ENCODE data around the gene MTFR1L. TPM values are rescaled to one million over a fixed set of nuclear protein-coding genes. Genes with fewer than 3 reads are reported as not detected.

Gene MTFR1L
- total RNA-seq, 4 donors from 2014 or later: 75.7 to 109 (median 99.2) TPM

- intact Hi-C loops (cut with DNase I): loop anchor here (10.0 kb wide), 2 partner anchors 386 to 576 kb away; partner anchors contain the start of genes RHCE and SYF2
- Histone ChIP-seq H3K36me3 (peaks cover 24 to 31% of the 10 kb centered on the region in 2 donors), H3K27me3 (no peaks in the 10 kb centered on the region), H3K4me3 (replicated peaks in 1 of 3) (no peak overlapping the region), H3K9me3 (no peaks in the 10 kb centered on the region), H3K27ac (no peak overlapping the region), H3K4me1 (peaks cover 3 to 29% of the 10 kb centered on the region in 2 donors)
- DNase-seq: peak; percentile 66 to 69
- 33 to 45% methylated on average over 15 to 18 of the region's 21 CpGs for WGBS, 2 donors
- no peak for TF ChIP-seq POLR2A (IDR thresholded peaks at IDR 0.05)
- TF ChIP-seq CTCF (IDR thresholded peaks at IDR 0.05): peak; percentile 72 to 95 (median 90)
Measured at GRCh38 chr1:25810341-25811299, 9.1 kb upstream of the MTFR1L start.

- TF ChIP-seq POLR2A (IDR thresholded peaks at IDR 0.05): no peak
- TF ChIP-seq CTCF (IDR thresholded peaks at IDR 0.05): no peak
- 82 to 93% methylated on average over 4 to 9 of the region's 13 CpGs for WGBS, 2 donors
- intact Hi-C loops (cut with DNase I): loop anchor here (10.0 kb wide), 2 partner anchors 387 to 577 kb away; partner anchors contain the start of genes RHCE and SYF2
Measured at GRCh38 chr1:25811384-25812082, 8.2 kb upstream of the MTFR1L start.

GRCh38 chr1:25813071-25813733 lies 6.6 kb upstream of the MTFR1L start:
- Histone ChIP-seq H3K27ac (no peak overlapping the region), H3K4me1 (peaks cover under 1 to 17% of the 10 kb centered on the region in 2 donors), H3K27me3 (no peaks in the 10 kb centered on the region), H3K9me3 (no peaks in the 10 kb centered on the region), H3K4me3 (replicated peaks in 1 of 3) (no peak overlapping the region), H3K36me3 (peaks cover 24 to 32% of the 10 kb centered on the region in 2 donors)
- WGBS, 2 donors: 85% methylated on average over 11 of the region's 11 CpGs
- no peak for DNase-seq
- intact Hi-C loops (cut with DNase I): loop anchor here (10.0 kb wide), 2 partner anchors 388 to 578 kb away; partner anchors contain the start of genes RHCE and SYF2
- TF ChIP-seq POLR2A (IDR thresholded peaks at IDR 0.05): no peak
- TF ChIP-seq CTCF (IDR thresholded peaks at IDR 0.05): no peak

More at GRCh38 chr1:25811384-25812082, 8.2 kb upstream of the MTFR1L start:
- Histone ChIP-seq H3K4me1 (peaks cover 3 to 20% of the 10 kb centered on the region in 2 donors), H3K27ac (no peak overlapping the region), H3K27me3 (no peaks in the 10 kb centered on the region), H3K9me3 (no peaks in the 10 kb centered on the region), H3K4me3 (replicated peaks in 1 of 3) (no peak overlapping the region), H3K36me3 (peaks cover 24 to 32% of the 10 kb centered on the region in 2 donors)
- DNase-seq: no peak

- no peak for DNase-seq
- peaks cover 7 to 24% of the 10 kb centered on the region in 2 donors for H3K4me1 ChIP-seq
- no peak overlapping the region for H3K4me3 ChIP-seq (replicated peaks in 1 of 3)
- TF ChIP-seq CTCF (IDR thresholded peaks at IDR 0.05) (no peak), POLR2A (IDR thresholded peaks at IDR 0.05) (no peak)
- H3K27me3 ChIP-seq: no peaks in the 10 kb centered on the region
- H3K27ac ChIP-seq: no peak overlapping the region
- intact Hi-C loops (cut with DNase I): loop anchor here (10.0 kb wide), 2 partner anchors 389 to 579 kb away; partner anchors contain the start of genes RHCE and SYF2
- 87 to 94% methylated on average over 20 to 23 of the region's 24 CpGs for WGBS, 2 donors
- H3K9me3 ChIP-seq: no peaks in the 10 kb centered on the region
- peaks cover 21 to 27% of the 10 kb centered on the region in 2 donors for H3K36me3 ChIP-seq
Measured at GRCh38 chr1:25813734-25814471, 5.9 kb upstream of the MTFR1L start.

Data from thyroid gland (tissue), 4 donors.